BLaER1 (cell line): ENCODE results near the gene GPC6.
"Not testable (repeated sequence)": the region's sequence is repeated elsewhere in the genome, so short reads cannot be mapped to it uniquely, and the experiment has no call there.

ENCODE experiments used
- H3K27ac ChIP-seq: shearing (Covaris generic); formaldehyde crosslinking; 2 replicates; pipeline ENCODE4 v1.8.1; 2022
- H3K27me3 ChIP-seq: shearing (Covaris generic); formaldehyde crosslinking; 2 replicates; pipeline ENCODE4 v1.8.1; 2022
- H3K36me3 ChIP-seq: shearing (Covaris generic); formaldehyde crosslinking; 2 replicates; pipeline ENCODE4 v1.8.1; 2022
- H3K4me1 ChIP-seq: shearing (Covaris generic); formaldehyde crosslinking; 2 replicates; pipeline ENCODE4 v1.8.1; 2022
- H3K4me2 ChIP-seq: shearing (Covaris generic); formaldehyde crosslinking; 2 replicates; pipeline ENCODE4 v1.8.1; 2022
- H3K4me3 ChIP-seq: shearing (Covaris generic); formaldehyde crosslinking; 2 replicates; pipeline ENCODE4 v1.8.1; 2022
- H3K9ac ChIP-seq: shearing (Covaris generic); formaldehyde crosslinking; 2 replicates; pipeline ENCODE4 v1.8.1; 2022
- H3K9me3 ChIP-seq: shearing (Covaris generic); formaldehyde crosslinking; 2 replicates; pipeline ENCODE4 v1.8.1; 2022
- H4K20me1 ChIP-seq: shearing (Covaris generic); formaldehyde crosslinking; 2 replicates; pipeline ENCODE4 v1.8.1; 2022
- Cebpa-rat ChIP-seq: shearing (Covaris generic); IDR thresholded peaks from 2 replicates; pipeline ENCODE4 v1.8.1; 2022

Gene GPC6

DNA sequence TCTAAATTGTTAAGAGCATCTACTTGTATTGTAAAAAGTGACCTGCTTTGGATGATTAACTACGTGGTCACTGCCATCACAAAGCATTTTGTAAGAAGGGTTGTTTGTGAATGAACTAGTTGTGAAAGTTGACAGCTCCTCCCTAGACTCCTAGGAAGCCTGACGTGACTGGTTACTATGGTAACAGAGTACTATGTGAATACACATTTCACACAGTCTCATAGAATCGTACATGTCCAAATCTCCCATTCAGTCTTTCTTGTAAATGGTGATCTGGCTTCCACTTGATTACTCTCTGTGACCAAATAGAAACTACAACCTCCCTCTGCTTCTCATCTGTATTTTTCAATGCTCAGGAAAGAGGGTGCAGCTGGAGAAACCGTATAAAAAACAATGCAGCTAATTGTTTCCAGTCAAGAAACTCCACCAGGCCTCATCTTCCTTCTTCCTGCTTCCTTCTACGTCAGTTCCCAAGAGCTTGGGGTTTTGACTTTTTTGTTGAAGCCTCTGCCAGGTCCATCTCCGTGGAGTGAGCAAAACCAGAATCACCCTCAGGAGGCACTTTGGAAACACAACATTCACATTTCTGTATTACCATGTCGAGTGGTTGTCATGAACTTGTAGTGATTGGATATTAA lies 83.4 kb downstream of the GPC6 start:
- no peaks in the 10 kb centered on the region for H3K9me3 ChIP-seq
- no peaks in the 10 kb centered on the region for H4K20me1 ChIP-seq
- TF ChIP-seq Cebpa-rat: no peak
- no peak overlapping the region for H3K27ac ChIP-seq
- no peaks in the 10 kb centered on the region for H3K36me3 ChIP-seq
- H3K9ac ChIP-seq: no peak overlapping the region
- no peak overlapping the region for H3K4me2 ChIP-seq
- H3K4me3 ChIP-seq: no peak overlapping the region
- H3K27me3 ChIP-seq: no peaks in the 10 kb centered on the region
- H3K4me1 ChIP-seq: no peaks in the 10 kb centered on the region

DNA sequence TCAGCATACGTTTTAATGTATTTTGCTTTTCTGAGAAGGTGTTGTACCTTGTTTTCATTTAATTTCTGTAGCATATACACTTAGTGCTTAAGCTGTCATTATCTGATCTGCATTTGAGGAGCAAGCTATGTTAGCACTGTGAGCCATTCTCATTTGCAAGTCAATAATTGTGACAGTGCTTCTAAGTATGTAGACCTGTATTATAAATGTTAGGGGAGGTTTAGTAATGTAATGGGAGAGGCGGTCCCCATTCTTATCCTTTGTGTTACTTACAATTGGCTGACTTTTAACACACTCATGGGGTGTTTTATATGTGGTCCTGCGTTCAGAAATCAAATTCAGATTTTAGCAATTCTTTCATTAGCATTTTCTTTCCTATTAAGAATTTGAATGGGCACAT lies 90.2 kb downstream of the GPC6 start:
- Histone ChIP-seq H3K27me3 (no peaks in the 10 kb centered on the region), H4K20me1 (no peaks in the 10 kb centered on the region), H3K36me3 (no peaks in the 10 kb centered on the region), H3K27ac (no peak overlapping the region), H3K9ac (no peak overlapping the region), H3K9me3 (no peaks in the 10 kb centered on the region), H3K4me3 (no peak overlapping the region), H3K4me2 (no peak overlapping the region), H3K4me1 (no peaks in the 10 kb centered on the region)
- no peak for TF ChIP-seq Cebpa-rat

GRCh38 chr13:93318534-93319254 lies 92.1 kb downstream of the GPC6 start:
- Histone ChIP-seq H3K9ac (no peak overlapping the region), H3K27me3 (no peaks in the 10 kb centered on the region), H3K9me3 (no peaks in the 10 kb centered on the region), H3K4me3 (no peak overlapping the region), H3K36me3 (no peaks in the 10 kb centered on the region), H3K27ac (no peak overlapping the region), H4K20me1 (no peaks in the 10 kb centered on the region), H3K4me1 (no peaks in the 10 kb centered on the region), H3K4me2 (no peak overlapping the region)
- TF ChIP-seq Cebpa-rat: no peak

DNA sequence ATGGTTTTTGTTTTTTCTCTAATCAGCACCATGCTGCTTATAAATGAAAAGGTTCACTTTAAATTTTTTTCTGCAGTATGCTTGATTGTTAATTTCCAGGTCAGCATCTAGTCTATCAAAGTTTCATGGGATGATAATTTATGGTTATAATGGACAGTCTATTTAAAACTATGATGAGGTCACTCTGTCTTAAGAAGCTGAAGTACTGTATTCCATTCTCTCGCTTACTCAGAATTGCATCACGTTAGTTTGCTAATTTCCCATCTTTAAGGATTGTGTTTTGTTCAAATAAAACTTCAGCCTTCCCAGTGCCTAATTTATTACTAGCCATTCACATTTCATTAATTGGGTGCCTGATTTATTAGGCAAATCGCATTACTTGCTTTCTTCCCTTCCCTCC lies 94.3 kb downstream of the GPC6 start:
- Histone ChIP-seq H3K27me3 (no peaks in the 10 kb centered on the region), H3K4me3 (no peak overlapping the region), H4K20me1 (no peaks in the 10 kb centered on the region), H3K9me3 (no peaks in the 10 kb centered on the region), H3K27ac (no peak overlapping the region), H3K4me1 (no peaks in the 10 kb centered on the region), H3K9ac (no peak overlapping the region), H3K36me3 (no peaks in the 10 kb centered on the region), H3K4me2 (no peak overlapping the region)
- TF ChIP-seq Cebpa-rat: no peak

DNA sequence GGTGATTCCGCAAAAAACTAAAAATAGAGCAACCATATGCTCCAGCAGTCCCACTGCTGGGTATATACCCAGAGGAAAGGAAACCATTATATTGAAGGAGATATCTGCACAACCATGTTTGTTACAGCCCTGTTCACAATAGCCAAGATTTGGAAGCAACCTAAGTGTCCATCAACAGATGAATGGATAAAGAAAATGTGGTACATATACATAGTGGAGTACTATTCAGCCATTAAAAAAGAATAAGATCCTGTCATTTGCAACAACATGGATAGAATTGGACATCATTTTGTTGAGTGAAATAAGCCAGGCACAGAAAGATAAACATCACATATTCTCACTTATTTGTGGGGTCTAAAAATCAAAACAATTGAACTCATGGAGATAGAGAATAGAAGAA lies 97.3 kb downstream of the GPC6 start:
- not testable (repeated sequence) for H3K9ac ChIP-seq, H4K20me1 ChIP-seq

GRCh38 chr13:93325303-93326233 lies 99.0 kb downstream of the GPC6 start:
- H3K27ac ChIP-seq: no peak overlapping the region
- TF ChIP-seq Cebpa-rat: no peak
- H3K4me1 ChIP-seq: no peaks in the 10 kb centered on the region
- no peaks in the 10 kb centered on the region for H3K36me3 ChIP-seq
- no peaks in the 10 kb centered on the region for H3K9me3 ChIP-seq
- no peak overlapping the region for H3K4me2 ChIP-seq
- no peak overlapping the region for H3K4me3 ChIP-seq
- H4K20me1 ChIP-seq: no peaks in the 10 kb centered on the region
- no peaks in the 10 kb centered on the region for H3K27me3 ChIP-seq
- H3K9ac ChIP-seq: no peak overlapping the region

More for the DNA sequence above, 97.3 kb downstream of the GPC6 start:
- H3K27me3 ChIP-seq, H3K27ac ChIP-seq, H3K36me3 ChIP-seq, H3K4me3 ChIP-seq, H3K4me1 ChIP-seq, H3K9me3 ChIP-seq, H3K4me2 ChIP-seq: not testable (repeated sequence)

DNA sequence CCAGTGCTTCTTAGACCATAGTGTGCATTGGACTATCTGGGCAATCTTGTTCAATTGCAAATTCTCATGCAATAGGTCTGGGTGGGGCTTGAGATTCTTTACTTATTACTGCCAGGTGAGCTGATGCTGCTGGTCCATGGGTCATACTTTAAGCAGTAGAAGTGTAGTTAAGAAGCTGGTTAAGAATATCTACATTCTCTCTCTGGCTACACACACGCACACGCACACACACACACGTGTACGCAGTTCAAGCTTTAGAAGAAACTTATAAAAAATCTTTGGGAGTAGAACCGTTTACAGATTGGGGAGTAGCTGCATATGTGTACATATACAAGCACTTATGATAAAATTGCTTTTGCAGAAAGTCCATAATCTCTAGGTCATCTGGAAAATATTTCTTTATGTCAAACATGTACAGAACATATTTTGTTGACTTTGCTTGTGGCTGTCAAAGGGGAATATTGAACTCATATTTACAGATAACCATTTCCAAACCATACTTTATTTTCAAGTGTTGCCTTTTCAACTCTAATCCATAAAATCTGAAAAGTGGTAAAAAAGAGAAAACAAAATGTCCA lies 99.7 kb downstream of the GPC6 start:
- Histone ChIP-seq H3K4me2 (no peak overlapping the region), H3K9ac (no peak overlapping the region), H3K9me3 (no peaks in the 10 kb centered on the region), H3K4me3 (no peak overlapping the region), H3K36me3 (no peaks in the 10 kb centered on the region), H3K4me1 (no peaks in the 10 kb centered on the region), H3K27ac (no peak overlapping the region), H4K20me1 (no peaks in the 10 kb centered on the region), H3K27me3 (no peaks in the 10 kb centered on the region)
- TF ChIP-seq Cebpa-rat: no peak

DNA sequence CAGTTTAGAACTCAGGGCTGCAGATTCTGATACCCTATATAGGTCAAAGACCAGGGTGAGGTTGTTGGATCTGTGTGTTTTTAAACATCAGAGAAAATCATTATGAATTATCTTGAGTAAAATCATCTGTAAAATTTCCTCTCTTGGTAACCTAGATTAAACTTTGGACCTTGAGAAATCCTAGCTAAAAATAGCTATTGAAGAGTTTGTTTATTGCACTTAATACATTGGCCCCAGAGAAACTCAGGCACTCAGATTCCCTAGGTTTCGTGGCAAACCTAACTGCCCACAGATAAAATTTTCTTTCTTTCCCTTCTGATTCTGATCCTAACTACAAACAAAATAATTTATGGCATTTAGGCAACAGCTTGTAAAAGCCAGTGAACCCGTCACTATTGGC lies 102.3 kb downstream of the GPC6 start:
- Histone ChIP-seq H3K9ac (no peak overlapping the region), H3K4me1 (no peaks in the 10 kb centered on the region), H3K27me3 (no peaks in the 10 kb centered on the region), H4K20me1 (no peaks in the 10 kb centered on the region), H3K9me3 (no peaks in the 10 kb centered on the region), H3K27ac (no peak overlapping the region), H3K4me3 (no peak overlapping the region), H3K36me3 (no peaks in the 10 kb centered on the region), H3K4me2 (no peak overlapping the region)
- no peak for TF ChIP-seq Cebpa-rat

GRCh38 chr13:93336728-93337127 lies 110.1 kb downstream of the GPC6 start:
- Histone ChIP-seq H3K9me3 (no peaks in the 10 kb centered on the region), H3K36me3 (no peaks in the 10 kb centered on the region), H3K27ac (no peak overlapping the region), H3K9ac (no peak overlapping the region), H3K4me2 (no peak overlapping the region), H3K4me3 (no peak overlapping the region), H3K27me3 (no peaks in the 10 kb centered on the region), H4K20me1 (no peaks in the 10 kb centered on the region), H3K4me1 (no peaks in the 10 kb centered on the region)
- no peak for TF ChIP-seq Cebpa-rat

GRCh38 chr13:93338030-93338429 lies 111.4 kb downstream of the GPC6 start:
- TF ChIP-seq Cebpa-rat: no peak

More at GRCh38 chr13:93338030-93338429, 111.4 kb downstream of the GPC6 start:
- Histone ChIP-seq H3K4me1 (no peaks in the 10 kb centered on the region), H3K9me3 (no peaks in the 10 kb centered on the region), H3K27ac (no peak overlapping the region), H4K20me1 (no peaks in the 10 kb centered on the region), H3K4me2 (no peak overlapping the region), H3K4me3 (no peak overlapping the region), H3K36me3 (no peaks in the 10 kb centered on the region), H3K9ac (no peak overlapping the region), H3K27me3 (no peaks in the 10 kb centered on the region)
